Measurements from ENCODE around the gene ECHDC3.

DNA sequence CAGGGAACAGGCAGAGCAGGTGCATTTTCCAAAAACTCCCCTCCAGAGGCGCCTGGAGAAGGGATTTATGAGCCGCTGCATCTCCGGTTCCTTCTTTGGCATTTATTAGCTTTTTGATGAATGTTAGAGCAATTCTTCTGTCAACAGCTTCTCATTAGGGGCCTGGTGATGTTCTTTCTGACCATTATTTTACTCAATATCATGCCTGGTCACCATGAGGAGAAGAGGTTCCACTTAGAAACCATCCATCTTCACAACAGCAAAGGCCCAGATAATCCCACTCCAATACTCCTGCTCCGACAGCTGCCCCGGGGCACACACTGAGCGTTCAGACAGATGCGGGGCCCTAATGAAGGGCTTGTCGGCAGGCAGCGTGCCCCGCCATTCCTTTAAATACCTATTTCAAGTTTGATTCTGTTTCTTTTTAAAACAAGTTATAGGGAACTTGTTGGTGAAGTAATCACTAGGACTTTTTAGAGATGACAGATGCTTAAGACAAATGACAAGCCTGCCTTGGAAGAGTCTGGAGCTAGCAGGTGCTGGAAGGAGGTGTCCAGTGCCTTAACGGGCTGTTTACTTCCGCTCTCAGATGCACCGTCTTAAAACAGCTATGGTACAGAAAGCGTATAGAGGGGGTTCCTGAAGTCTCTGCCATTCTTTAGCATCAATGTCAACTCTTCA is 31.7 kb downstream of the ECHDC3 start:
- TF ChIP-seq, protein P1, sequence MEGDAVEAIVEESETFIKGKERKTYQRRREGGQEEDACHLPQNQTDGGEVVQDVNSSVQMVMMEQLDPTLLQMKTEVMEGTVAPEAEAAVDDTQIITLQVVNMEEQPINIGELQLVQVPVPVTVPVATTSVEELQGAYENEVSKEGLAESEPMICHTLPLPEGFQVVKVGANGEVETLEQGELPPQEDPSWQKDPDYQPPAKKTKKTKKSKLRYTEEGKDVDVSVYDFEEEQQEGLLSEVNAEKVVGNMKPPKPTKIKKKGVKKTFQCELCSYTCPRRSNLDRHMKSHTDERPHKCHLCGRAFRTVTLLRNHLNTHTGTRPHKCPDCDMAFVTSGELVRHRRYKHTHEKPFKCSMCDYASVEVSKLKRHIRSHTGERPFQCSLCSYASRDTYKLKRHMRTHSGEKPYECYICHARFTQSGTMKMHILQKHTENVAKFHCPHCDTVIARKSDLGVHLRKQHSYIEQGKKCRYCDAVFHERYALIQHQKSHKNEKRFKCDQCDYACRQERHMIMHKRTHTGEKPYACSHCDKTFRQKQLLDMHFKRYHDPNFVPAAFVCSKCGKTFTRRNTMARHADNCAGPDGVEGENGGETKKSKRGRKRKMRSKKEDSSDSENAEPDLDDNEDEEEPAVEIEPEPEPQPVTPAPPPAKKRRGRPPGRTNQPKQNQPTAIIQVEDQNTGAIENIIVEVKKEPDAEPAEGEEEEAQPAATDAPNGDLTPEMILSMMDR (conservative IDR thresholded peaks at IDR 0.05; ENCODE audit: low read depth, low read length), result no peak
- TF ChIP-seq BHLHE40 (IDR thresholded peaks at IDR 0.05; ENCODE audit: low read depth, low read length), result no peak
- TF ChIP-seq MXI1 (IDR thresholded peaks at IDR 0.05; ENCODE audit: borderline replicate concordance, low read depth, low read length), result no peak
- TF ChIP-seq SMC3 (IDR thresholded peaks at IDR 0.05; ENCODE audit: low read depth, low read length), result no peak
- no peak for TF ChIP-seq POLR2A (IDR thresholded peaks at IDR 0.05; ENCODE audit: low read depth, low read length)
- no peak for TF ChIP-seq CEBPB (IDR thresholded peaks at IDR 0.05; ENCODE audit: low read depth, low read length)
- TF ChIP-seq MAZ (IDR thresholded peaks at IDR 0.05; ENCODE audit: borderline replicate concordance, low read depth, low read length), result no peak

Data from IMR-90 (cell line).